Trophoblast cell (in vitro differentiated cells and primary cell): ENCODE measurements around the gene FAM20C.
"Not testable (repeated sequence)": the region's sequence is repeated elsewhere in the genome, so short reads cannot be mapped to it uniquely, and the experiment has no call there.

Experiments used
- DNase-seq, 2 donors: peaks; one replicate each; pipeline ENCODE4 v3.0.0-alpha.2; 2016
- H2AFZ ChIP-seq: 2 replicates; pipeline ENCODE4 v1.6.1; 2013; ENCODE audit warnings: low read length, moderate library complexity, mild to moderate bottlenecking; ENCODE audit not compliant: insufficient read depth, poor library complexity
- H2AK5ac ChIP-seq: 2 replicates; pipeline ENCODE4 v1.6.1; 2013; ENCODE audit warnings: mild to moderate bottlenecking, low read length
- H2BK120ac ChIP-seq: 2 replicates; pipeline ENCODE4 v1.6.1; 2013; ENCODE audit warnings: low read length, mild to moderate bottlenecking, moderate library complexity; ENCODE audit not compliant: insufficient read depth, poor library complexity
- H2BK12ac ChIP-seq: 2 replicates; pipeline ENCODE4 v1.6.1; 2013; ENCODE audit warnings: mild to moderate bottlenecking, low read length, moderate library complexity
- H2BK5ac ChIP-seq: 2 replicates; pipeline ENCODE4 v1.6.1; 2013; ENCODE audit warnings: low read length, low read depth, moderate library complexity, mild to moderate bottlenecking; ENCODE audit not compliant: poor library complexity
- H3K14ac ChIP-seq: 2 replicates; pipeline ENCODE4 v1.6.1; 2013; ENCODE audit warnings: mild to moderate bottlenecking, low read length
- H3K18ac ChIP-seq: 2 replicates; pipeline ENCODE4 v1.6.1; 2013; ENCODE audit warnings: mild to moderate bottlenecking, low read length
- H3K23ac ChIP-seq: 2 replicates; pipeline ENCODE4 v1.6.1; 2013; ENCODE audit warnings: low read length
- H3K27ac ChIP-seq: 2 replicates; pipeline ENCODE4 v1.5.1; 2013; ENCODE audit warnings: low read depth, mild to moderate bottlenecking, inconsistent platforms, low read length, moderate library complexity
- H3K27me3 ChIP-seq: 2 replicates; pipeline ENCODE4 v1.6.1; 2013; ENCODE audit warnings: inconsistent platforms, mild to moderate bottlenecking, low read length, moderate library complexity; ENCODE audit not compliant: insufficient read depth
- H3K36me3 ChIP-seq, 2 experiments: 1 replicate in 1 of 2; 2 replicates in 1 of 2; pipeline ENCODE4 v1.6.1; 2013; ENCODE audit warnings: low read length in 2 of 2, mild to moderate bottlenecking in 2 of 2, moderate library complexity in 1 of 2; ENCODE audit not compliant: insufficient read depth in 2 of 2, control insufficient read depth in 1 of 2
- H3K4ac ChIP-seq: 2 replicates; pipeline ENCODE4 v1.6.1; 2013; ENCODE audit warnings: low read depth, mild to moderate bottlenecking, low read length, moderate library complexity
- H3K4me1 ChIP-seq, 2 experiments: 1 replicate in 1 of 2; 2 replicates in 1 of 2; pipeline ENCODE4 v1.6.1; 2013; ENCODE audit warnings: low read length in 2 of 2, mild to moderate bottlenecking in 2 of 2, moderate library complexity in 1 of 2; ENCODE audit not compliant: insufficient read depth in 2 of 2, control insufficient read depth in 1 of 2
- H3K4me2 ChIP-seq: 2 replicates; pipeline ENCODE4 v1.6.1; 2013; ENCODE audit warnings: inconsistent platforms, mild to moderate bottlenecking, low read length, moderate library complexity
- H3K4me3 ChIP-seq: 2 replicates; pipeline ENCODE4 v1.5.1; 2013; ENCODE audit warnings: mild to moderate bottlenecking, low read depth, low read length, inconsistent platforms
- H3K79me1 ChIP-seq: one replicate; pipeline ENCODE4 v1.6.1; 2013; ENCODE audit warnings: low read length
- H3K79me2 ChIP-seq: 2 replicates; pipeline ENCODE4 v1.6.1; 2013; ENCODE audit warnings: low read length, mild to moderate bottlenecking; ENCODE audit not compliant: control insufficient read depth, insufficient read depth, poor library complexity
- H3K9ac ChIP-seq: 2 replicates; pipeline ENCODE4 v1.6.1; 2013; ENCODE audit warnings: mild to moderate bottlenecking, low read length
- H3K9me3 ChIP-seq: 2 replicates; pipeline ENCODE4 v1.6.1; 2013; ENCODE audit warnings: low read depth, mild to moderate bottlenecking, control low read depth, inconsistent platforms, low read length; ENCODE audit not compliant: insufficient read depth
- H4K12ac ChIP-seq: 2 replicates; pipeline ENCODE4 v1.6.1; 2013; ENCODE audit warnings: low read depth, mild to moderate bottlenecking, low read length, moderate library complexity
- H4K8ac ChIP-seq: 2 replicates; pipeline ENCODE4 v1.6.1; 2013; ENCODE audit warnings: low read depth, mild to moderate bottlenecking, low read length, moderate library complexity
- H4K91ac ChIP-seq: one replicate; pipeline ENCODE4 v1.6.1; 2013; ENCODE audit warnings: low read depth, mild to moderate bottlenecking, low read length, moderate library complexity
- WGBS: extraction: QIAGEN DNeasy Blood & Tissue Kit; methylation state at CpG from one replicate; pipeline ENCODE4 v1.1.7; 2013; ENCODE audit warnings: missing lambda C conversion rate; ENCODE audit not compliant: insufficient read length, insufficient coverage; ENCODE audit errors: extremely low coverage; 5-methylcytosine and 5-hydroxymethylcytosine counted together

Gene FAM20C

DNA sequence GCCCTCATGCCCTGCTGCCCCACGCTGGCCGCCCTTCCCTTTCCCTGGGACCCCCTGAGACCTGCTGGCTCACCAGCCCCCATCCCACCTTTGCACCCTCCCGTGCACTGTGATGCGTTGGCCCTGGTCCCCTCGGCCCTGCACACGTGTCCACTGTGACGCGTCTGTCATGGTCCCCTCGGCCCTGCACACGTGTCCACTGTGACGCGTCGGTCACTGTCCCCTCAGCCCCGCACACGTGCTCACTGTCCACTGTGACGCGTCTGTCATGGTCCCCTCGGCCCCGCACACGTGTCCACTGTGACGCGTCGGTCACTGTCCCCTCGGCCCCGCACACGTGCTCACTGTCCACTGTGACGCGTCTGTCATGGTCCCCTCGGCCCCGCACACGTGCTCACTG lies 14.0 kb downstream of the FAM20C start:
- H3K18ac ChIP-seq, H3K79me1 ChIP-seq, H3K36me3 ChIP-seq, H3K4me2 ChIP-seq, H3K4me1 ChIP-seq, H4K12ac ChIP-seq, H2AK5ac ChIP-seq, H3K14ac ChIP-seq, H3K9ac ChIP-seq, H3K4ac ChIP-seq, H4K91ac ChIP-seq, H2BK5ac ChIP-seq, H3K27ac ChIP-seq, H3K27me3 ChIP-seq, H3K23ac ChIP-seq, H4K8ac ChIP-seq, H2AFZ ChIP-seq, H2BK12ac ChIP-seq, H3K4me3 ChIP-seq, H3K79me2 ChIP-seq, DNase-seq, H2BK120ac ChIP-seq: not testable (repeated sequence)
- no CpG with 5 or more reads among the region's 31 CpGs for WGBS
- peaks cover 11% of the 10 kb centered on the region for H3K9me3 ChIP-seq

DNA sequence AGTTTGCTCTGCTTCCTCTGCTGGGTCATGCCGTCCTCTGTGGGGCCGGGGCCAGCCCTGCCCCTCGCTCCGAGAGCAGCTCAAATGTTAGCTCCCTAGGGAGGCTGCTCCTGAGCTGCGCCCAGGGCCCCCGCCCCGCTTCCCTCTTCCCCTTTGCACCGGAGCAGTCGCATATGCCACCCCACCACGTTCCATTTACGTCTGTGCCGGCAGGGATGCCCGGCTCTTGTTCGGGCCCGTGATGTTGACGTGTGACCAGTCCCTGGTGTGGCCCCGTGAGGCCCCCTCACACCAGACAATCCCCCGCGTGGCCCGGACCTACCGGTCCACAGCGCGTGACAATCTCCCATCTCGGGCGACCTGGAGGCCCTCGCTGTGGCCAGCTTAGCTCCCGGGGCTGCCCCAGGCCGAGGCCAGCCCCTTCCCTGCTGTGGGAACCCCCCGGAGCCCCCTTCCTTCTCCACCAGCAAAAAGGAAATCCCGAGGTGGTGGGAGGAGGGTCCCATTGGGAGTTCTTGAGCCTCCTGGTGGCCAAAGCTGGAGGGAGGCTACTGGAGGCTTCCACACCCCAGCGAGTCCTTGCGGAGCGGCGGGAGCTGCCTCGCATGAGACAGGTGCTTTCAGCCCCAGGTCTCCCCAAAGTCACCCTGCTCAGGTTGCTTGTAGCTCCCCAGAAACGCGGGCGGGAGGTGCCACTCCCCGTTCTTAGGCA lies 15.2 kb downstream of the FAM20C start:
- H3K23ac ChIP-seq: no peak overlapping the region
- H3K14ac ChIP-seq: no peak overlapping the region
- H3K36me3 ChIP-seq: no peaks in the 10 kb centered on the region
- H3K4ac ChIP-seq: no peak overlapping the region
- no peaks in the 10 kb centered on the region for H3K27me3 ChIP-seq
- H2BK12ac ChIP-seq: no peak overlapping the region
- no peak overlapping the region for H4K12ac ChIP-seq
- H3K79me1 ChIP-seq: no peaks in the 10 kb centered on the region
- no peak overlapping the region for H2AK5ac ChIP-seq
- no peak overlapping the region for H3K27ac ChIP-seq
- no peak overlapping the region for H3K18ac ChIP-seq
- H3K4me1 ChIP-seq: no peaks in the 10 kb centered on the region
- H2BK120ac ChIP-seq: no peak overlapping the region
- H3K4me2 ChIP-seq: no peak overlapping the region
- no peak overlapping the region for H3K4me3 ChIP-seq
- H3K9me3 ChIP-seq: peaks cover 11% of the 10 kb centered on the region
- H3K9ac ChIP-seq: no peak overlapping the region
- H4K8ac ChIP-seq: no peak overlapping the region
- no CpG with 5 or more reads among the region's 39 CpGs for WGBS
- no peaks in the 10 kb centered on the region for H3K79me2 ChIP-seq
- no peak overlapping the region for H4K91ac ChIP-seq
- no peak overlapping the region for H2AFZ ChIP-seq
- no peak overlapping the region for H2BK5ac ChIP-seq
- DNase-seq: no peak

DNA sequence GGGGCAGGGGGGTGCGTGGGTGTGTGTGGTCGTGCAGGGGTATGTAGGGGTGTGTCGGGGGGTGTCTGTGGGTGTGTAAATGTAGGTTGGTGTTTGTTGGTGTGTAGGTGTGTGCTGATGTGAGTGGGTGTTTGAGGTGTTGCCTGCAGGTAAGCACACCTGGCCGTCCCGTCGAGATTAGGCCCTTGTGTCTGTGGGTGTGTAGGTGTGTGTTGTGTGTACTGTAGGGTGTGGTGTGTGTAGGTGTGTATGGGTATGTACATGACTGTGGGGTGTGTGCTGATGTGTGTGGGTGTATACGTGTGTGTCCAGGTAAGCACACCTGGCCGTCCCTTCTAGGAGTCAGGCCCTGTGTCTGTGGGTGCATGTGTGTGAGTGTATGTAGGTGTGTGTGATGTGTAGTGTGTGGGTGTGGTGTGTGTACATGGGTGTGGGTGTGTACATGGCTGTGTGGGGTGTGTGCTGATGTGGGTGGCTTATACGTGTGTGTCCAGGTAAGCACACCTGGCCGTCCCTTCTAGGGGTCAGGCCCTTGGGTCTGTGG lies 15.8 kb downstream of the FAM20C start:
- no peak overlapping the region for H4K91ac ChIP-seq
- no peak overlapping the region for H2BK12ac ChIP-seq
- no peak overlapping the region for H3K4me3 ChIP-seq
- WGBS: 100% methylated on average over 1 of the region's 10 CpGs
- H3K79me1 ChIP-seq: no peaks in the 10 kb centered on the region
- H4K8ac ChIP-seq: no peak overlapping the region
- no peak overlapping the region for H2AK5ac ChIP-seq
- H3K36me3 ChIP-seq: no peaks in the 10 kb centered on the region
- no peak overlapping the region for H2BK5ac ChIP-seq
- no peak overlapping the region for H3K4me2 ChIP-seq
- H3K79me2 ChIP-seq: no peaks in the 10 kb centered on the region
- H3K4ac ChIP-seq: no peak overlapping the region
- no peaks in the 10 kb centered on the region for H3K4me1 ChIP-seq
- no peak overlapping the region for H2BK120ac ChIP-seq
- no peak overlapping the region for H3K27ac ChIP-seq
- no peak overlapping the region for H3K23ac ChIP-seq
- no peaks in the 10 kb centered on the region for H3K27me3 ChIP-seq
- no peak overlapping the region for H4K12ac ChIP-seq
- H3K9me3 ChIP-seq: peaks cover 11% of the 10 kb centered on the region
- no peak overlapping the region for H2AFZ ChIP-seq
- no peak for DNase-seq
- no peak overlapping the region for H3K9ac ChIP-seq
- H3K18ac ChIP-seq: no peak overlapping the region
- H3K14ac ChIP-seq: no peak overlapping the region

DNA sequence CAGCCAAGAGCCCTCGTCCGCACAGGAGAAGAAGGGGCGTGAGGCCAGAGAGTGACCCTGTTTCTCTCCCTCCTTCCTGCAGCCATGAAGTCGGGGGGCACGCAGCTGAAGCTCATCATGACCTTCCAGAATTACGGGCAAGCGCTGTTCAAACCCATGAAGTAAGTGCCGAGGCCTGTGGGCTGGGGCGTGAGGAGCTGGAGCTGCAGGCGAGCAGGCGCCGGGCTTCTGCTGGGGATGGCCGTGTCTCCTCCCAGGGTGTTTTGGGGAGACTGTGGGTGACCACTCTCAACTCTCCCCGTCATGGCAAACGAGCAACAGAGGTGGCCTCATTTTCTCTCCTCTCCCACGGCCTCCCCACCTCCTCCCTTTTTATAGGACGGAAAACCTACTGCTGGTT lies 16.4 kb downstream of the FAM20C start:
- no peak overlapping the region for H3K4me3 ChIP-seq
- no CpG with 5 or more reads among the region's 17 CpGs for WGBS
- H4K91ac ChIP-seq: no peak overlapping the region
- H3K9me3 ChIP-seq: peaks cover 11% of the 10 kb centered on the region
- no peak overlapping the region for H2AFZ ChIP-seq
- H2BK12ac ChIP-seq: no peak overlapping the region
- H3K27me3 ChIP-seq: no peaks in the 10 kb centered on the region
- no peak overlapping the region for H3K4me2 ChIP-seq
- no peaks in the 10 kb centered on the region for H3K79me1 ChIP-seq
- no peak overlapping the region for H3K18ac ChIP-seq
- H3K23ac ChIP-seq: no peak overlapping the region
- no peak overlapping the region for H3K9ac ChIP-seq
- no peak overlapping the region for H2BK5ac ChIP-seq
- no peak overlapping the region for H4K8ac ChIP-seq
- H3K36me3 ChIP-seq: no peaks in the 10 kb centered on the region
- H4K12ac ChIP-seq: no peak overlapping the region
- H3K4ac ChIP-seq: no peak overlapping the region
- no peak overlapping the region for H2BK120ac ChIP-seq
- no peak overlapping the region for H3K27ac ChIP-seq
- H3K79me2 ChIP-seq: no peaks in the 10 kb centered on the region
- H3K4me1 ChIP-seq: no peaks in the 10 kb centered on the region
- H2AK5ac ChIP-seq: no peak overlapping the region
- no peak for DNase-seq
- no peak overlapping the region for H3K14ac ChIP-seq
